Right ventricle myocardium superior (tissue), 1 donor: ENCODE results near the gene RNF166. TPM values are rescaled to one million over a fixed set of nuclear protein-coding genes. Genes with fewer than 3 reads are reported as not detected.
A peak's percentile ranks its signal among the peaks of the same experiment; 100 is the strongest.

Experiments
- ATAC-seq: fragments of 200-7000 bp; cut with Tn5 transposase; one replicate; pipeline ENCODE4 v1.9.1; 2020; ENCODE audit warnings: mild to moderate bottlenecking; ENCODE audit not compliant: poor library complexity
- DNase-seq: peaks from one replicate; pipeline ENCODE4 v3.0.0-alpha.2; 2020
- intact Hi-C: fragments of 100-400 bp; cut with DNase I; formaldehyde crosslinking; loops from one replicate; pipeline ENCODE4 v1.11.2; 2022
- total RNA-seq: library from RNA; stranded (reverse); fragmentation: NEBNext Ultra II Directional; extraction: Animal tissue kit (Norgen Biotek cat#: 25700); gene quantifications from one replicate; pipeline ENCODE4 v1.2.1, GENCODE V29; 2021
- donor health status: DM: no; HTN: yes; CAD: no; lungs with severe emphysema.

The RNF166 gene
- total RNA-seq, 1 donor from 2014 or later = 14.6 TPM

DNA sequence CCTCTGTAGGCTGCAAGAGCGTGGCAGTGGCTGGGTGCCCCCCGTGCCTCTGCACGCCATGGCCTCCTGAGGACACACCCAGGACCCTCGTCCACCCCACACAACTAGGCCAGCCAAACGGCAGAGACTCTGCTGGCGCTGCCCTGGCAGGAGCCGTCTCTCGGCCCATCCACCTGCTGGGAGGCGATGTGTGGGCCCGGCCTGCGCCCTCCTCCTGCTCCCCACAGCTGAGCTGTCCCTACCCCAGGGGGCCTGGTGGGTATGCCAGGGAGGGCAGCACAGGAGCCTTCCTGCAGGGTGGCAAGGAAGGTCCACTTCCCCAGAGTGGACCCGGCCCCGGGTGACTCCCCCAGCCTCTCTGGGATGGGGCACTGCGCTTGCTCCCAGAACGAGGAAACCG, 7.0 kb downstream of the RNF166 start:
- ATAC-seq = no peak
- intact Hi-C loops = no loop called here
- no peak for DNase-seq

DNA sequence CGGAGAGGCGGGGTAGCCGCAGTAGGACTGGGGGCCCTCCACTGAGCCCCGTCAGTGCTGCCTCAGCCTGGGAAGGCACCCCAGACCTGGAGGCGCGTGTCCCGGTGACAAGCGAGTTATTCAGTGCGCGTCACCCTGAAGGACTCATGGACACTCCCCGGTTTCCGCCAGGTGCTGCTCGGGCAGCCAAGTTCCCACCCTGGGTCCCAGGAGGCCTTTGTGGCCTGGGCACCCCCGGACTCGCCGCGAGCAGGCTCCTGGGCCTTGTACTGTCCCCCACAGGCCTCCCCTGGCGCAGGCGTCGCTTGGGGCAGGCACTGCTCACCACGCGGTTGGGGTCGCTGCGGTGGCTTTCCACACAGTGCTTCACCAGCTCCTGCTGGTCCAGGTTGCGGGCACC, 7.6 kb downstream of the RNF166 start:
- intact Hi-C loops = no loop called here
- ATAC-seq = no peak
- DNase-seq = no peak

DNA sequence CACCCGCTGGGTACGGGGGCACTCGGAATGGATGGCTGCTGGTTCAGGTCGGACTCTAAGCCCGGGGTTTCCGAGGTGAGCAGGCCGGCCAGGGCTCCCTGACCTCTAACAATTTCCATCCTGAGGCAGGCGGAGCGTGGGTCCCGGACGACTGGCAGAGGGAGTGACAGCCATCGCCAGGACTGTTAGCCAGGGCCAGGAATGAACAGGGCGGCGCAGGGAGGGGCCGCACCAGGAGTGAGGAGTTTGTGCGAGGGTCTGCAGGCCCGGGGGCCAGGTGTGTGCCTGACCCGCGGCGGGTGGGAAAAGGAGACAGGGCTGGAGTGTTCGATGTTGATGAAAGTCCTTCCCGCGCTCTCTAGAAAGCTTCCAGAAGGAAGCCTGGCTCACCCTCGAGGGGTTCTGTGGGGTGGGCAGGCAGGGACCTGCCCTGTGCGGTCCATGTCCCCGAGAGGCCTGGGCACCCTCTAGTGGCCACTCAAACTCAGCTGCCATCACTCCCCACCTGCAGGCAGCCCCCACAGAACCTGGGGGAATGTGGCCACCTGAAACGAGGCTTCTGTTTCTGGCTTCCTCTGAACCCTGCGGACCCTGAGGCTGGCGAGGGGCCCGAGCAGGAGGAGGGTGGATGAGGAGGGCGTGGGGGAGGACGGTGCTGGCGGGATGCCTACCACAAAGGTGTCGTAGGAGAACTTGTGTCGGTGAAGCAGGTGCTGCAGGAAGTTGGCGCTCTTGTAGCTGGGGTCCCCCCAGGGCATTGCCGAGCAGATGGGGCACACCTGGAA, 8.2 kb downstream of the RNF166 start:
- ATAC-seq (no peak), DNase-seq (no peak)
- intact Hi-C loops = no loop called here

DNA sequence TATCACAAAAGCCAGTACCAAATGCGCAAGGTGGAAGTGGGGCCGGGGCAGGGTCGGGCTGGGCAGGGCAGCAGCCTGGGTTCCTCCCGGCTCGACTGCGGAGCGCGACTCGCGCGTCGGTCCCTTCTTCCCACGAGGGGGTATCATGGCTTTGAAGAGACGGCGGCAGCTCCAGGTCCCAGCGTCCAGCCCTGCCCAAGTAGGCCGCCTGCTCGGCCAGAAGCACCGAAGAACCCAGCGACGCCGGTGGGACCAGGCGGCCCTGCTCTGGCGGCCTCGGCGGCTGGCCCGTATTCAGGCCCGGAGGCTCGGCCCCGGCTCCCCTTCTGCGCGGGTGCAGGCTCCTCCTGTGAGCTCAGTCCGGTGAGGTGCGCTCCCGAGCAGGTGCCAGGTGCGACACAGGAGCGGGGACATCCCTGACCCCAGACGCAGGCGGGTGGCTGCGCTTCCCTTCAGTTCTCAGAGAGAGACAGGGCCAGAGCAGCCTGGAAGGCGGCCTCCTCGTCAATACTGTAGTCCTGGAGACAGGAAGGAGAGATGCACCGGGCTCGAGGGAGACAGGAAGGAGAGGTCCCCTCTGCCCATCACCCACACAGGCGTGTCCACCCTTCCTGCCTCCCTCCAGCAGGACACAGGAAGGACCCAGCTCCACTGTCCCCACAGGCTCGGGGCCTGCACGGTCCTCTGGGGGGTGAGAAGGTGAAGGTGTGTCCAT, 8.9 kb downstream of the RNF166 start:
- ATAC-seq (no peak), DNase-seq (no peak)
- intact Hi-C loops = no loop called here

DNA sequence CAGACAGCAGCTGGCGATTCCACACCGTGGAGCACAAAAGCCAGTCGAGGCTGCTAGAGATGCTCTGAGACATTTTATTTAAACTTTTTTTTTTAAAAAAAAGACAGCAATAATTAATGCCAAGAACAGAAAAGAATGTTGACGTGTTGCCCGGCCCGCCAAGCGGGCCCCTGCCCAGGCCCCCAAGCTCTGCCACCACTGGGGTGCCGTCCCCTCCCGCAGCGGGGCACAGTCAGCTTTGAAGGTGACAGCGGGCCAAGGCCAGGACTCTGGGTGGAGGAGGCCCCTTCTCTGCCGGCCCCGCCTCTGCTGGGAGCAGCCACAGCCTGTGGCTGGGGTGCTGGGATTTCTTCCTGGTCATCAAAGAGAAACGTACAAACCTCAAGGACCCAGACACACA, 9.8 kb downstream of the RNF166 start:
- ATAC-seq (no peak), DNase-seq (no peak)
- intact Hi-C loops = no loop called here

DNA sequence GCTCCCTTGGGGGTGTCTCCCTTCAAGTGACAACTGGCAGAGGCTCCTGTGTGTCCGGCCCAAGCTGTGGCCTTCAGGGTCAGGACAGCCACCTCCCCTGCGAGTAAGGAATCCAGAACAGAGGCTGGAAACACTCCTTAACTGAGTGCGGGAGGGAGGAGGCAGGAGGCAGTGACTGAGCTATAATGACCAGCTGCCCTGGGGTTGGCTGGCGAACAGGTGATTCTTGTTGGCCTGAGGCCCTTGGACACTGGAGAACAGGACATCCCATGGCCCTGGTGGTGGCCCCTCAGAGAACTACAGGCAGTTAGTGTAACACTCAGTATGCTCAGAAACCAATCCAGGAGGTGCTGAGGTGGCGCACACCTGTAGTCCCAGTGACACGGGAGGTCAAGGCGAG, 10.5 kb downstream of the RNF166 start:
- intact Hi-C loops = no loop called here
- no peak for DNase-seq
- ATAC-seq = no peak

DNA sequence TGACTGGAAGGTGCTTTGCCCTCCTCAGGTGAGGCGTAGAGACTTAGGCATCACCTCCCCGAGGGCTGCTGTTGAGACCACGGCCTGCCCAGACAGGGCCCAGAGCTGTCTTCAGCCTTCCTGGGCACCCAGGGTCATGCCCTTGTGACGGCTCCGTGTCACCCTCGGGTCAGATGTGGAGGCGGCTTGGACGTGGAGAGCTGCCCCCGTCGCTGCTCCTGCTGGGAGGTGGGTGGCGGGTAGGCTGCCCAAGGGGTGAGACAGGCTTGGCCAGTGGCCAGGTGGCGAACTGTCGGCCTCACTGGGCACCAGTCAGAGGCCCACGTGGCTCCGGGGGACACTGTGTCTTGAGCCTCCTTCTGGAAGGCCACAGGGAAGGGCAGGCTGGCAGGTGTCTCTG, 11.0 kb downstream of the RNF166 start:
- no peak for ATAC-seq
- intact Hi-C loops = no loop called here
- no peak for DNase-seq

DNA sequence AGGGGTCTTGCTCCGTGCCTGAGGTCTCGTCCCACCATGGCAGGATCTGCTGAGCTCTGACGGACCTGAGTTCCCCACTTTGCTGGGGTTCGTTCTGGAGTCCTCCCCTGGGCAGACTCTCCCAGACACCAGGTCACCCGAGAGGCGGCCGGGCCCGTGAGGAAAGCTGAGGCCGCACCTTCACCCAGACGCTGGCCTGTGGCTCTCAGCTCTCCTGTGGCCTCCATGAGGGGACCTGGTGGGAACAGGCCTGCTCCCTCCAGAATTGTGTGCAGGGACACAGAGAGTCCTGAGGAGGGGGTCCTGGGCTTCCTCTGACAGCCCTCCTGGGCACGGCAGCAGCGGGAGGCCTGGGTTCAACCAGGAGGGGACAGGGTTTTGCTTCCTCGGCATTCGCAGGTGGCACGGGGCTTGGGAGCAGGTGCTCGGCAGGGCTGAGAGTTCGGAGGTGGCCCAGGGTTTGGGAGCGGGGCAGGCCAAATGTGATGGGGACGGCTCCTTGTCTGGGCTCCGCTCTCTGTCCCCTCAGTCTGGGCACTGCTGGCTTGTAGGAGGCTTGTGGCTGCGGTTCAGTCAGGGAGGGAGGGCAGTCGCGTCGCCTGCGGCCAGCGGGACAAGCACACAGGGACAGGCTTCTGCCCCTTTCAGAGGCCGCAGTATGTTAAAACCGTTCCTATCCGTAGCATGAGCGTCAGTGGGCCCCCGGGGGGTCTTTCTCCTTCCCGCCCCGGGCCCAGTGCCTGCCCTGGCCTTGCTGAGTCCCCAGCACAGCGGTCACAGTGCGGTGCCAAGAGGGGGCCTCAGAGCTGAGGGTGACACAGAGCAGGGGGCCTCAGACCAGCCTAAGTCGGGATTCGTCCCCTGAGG, 11.8 kb downstream of the RNF166 start:
- DNase-seq (no peak), ATAC-seq (no peak)
- intact Hi-C loops = no loop called here

DNA sequence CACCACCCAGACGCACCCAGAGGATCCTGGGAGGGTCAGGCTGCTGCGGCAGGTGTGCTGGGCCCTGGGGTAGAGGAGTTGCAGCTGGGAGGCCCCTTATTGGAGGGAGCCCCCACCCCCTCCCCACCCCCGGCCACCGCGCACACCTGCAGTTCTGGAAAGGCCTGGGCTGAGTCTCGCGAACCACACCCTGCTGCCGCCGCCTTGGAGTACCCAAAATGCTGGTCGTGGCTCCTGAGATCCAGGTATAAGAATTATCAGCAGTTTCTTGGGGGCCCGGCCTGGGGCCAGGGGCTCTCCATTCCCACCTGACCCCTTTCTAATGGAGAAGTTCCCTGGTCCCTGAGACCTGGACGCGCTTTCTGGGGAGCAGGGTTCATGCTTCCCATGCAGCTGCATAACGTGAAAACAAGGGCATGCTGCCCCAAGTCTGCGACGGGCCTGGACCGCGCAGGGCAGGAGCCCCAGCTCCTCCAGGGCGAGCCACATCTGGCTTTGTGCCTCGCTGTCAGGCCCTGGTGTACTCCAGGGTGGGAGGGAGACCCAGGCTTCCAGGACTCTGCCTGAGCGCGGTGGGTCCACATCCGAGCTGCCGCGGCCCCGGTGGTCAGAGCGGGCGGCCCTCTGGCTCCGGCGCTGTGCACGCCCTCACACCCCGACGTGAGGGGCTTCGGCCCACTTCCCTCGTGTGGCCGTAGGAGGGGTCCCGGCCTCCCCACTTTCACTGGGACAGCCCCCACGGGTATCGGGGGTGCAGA, 12.6 kb downstream of the RNF166 start:
- DNase-seq (no peak), ATAC-seq (no peak)
- intact Hi-C loops = no loop called here

DNA sequence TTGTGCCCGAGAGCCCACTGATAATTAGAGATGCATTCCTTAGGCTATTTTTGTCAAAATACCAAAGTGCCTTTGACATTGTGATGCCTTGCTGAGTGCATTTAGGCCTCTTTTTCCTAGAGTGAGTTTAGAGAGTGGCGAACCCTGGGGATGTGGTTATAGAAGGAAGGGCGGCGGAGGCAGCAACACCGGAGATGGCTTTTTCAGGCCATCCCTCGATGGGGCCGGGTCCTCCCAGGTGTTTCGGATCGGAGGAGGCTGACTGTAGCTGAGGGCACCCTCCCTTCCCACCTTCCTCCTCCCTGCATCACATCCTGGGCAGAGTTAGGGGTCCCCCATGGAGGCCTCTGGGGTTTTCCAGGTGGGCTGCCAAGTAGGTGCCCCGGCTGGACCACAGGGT, 13.3 kb downstream of the RNF166 start:
- ATAC-seq (no peak), DNase-seq (no peak)
- intact Hi-C loops = no loop called here

DNA sequence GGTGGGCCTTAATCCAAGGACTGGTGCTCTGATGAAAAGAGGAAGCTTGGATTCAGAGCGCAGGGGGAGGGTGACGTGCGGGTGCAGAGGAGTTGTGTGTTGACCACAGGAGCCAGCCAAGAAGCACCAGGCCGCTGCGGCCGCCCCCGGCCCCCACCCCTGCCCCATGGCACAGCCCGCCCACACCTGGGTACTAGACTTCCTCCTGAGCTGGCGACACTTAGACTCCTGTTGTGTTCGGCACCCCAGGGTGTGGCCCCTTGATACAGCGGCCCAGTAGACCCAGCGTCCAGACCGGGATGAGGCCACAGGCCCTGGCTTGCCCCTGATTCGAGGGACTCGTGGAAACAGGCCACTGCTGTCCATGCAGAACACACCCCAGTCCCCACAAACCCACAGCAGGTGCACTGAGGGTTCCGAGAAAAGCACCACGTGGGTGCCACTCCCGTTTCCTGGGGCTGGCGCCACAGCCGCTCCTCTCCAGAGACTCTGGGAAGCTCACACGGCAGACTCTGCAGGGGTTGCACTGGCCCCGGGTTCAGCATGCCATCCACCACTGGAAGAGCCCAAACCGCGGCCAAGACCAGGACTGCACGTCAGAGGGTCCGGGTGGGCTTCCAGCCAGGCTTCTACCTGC, 14.2 kb downstream of the RNF166 start:
- ATAC-seq = no peak
- DNase-seq = peak; percentile 68
- intact Hi-C loops = no loop called here

DNA sequence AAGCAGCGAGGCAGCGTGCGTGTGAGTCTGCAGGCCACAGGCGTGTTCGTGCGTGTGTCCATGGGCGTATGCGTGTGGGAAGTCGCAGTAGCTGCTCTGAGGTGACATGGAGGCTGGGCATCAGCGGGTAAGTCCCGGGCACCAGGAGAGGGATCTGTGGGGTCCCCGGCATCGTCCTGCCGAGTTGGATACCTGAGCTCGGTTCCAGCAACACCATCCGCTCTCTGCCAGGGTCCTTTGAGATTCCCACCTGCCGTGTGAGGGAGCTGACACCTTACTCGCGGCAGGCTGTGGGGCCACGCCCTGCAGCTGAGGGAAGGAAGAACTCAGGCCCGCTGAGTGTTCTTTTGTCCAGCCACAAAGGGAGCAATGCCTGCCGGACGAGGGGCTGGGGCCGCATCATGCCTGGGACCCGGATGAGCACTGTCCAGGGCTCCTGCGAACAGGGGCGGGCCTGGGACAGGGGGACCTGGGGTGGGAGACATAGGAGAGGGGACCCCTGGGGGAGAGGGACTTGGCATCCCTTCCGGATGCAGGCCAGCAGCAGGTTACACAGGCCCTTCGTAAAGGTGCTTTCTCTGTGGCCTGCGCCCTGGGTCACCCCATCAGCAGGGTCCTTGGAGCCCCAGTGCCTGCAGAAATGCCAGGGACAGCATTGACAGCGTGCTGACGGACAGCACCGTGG, 14.9 kb downstream of the RNF166 start:
- no peak for ATAC-seq
- intact Hi-C loops = no loop called here
- no peak for DNase-seq

DNA sequence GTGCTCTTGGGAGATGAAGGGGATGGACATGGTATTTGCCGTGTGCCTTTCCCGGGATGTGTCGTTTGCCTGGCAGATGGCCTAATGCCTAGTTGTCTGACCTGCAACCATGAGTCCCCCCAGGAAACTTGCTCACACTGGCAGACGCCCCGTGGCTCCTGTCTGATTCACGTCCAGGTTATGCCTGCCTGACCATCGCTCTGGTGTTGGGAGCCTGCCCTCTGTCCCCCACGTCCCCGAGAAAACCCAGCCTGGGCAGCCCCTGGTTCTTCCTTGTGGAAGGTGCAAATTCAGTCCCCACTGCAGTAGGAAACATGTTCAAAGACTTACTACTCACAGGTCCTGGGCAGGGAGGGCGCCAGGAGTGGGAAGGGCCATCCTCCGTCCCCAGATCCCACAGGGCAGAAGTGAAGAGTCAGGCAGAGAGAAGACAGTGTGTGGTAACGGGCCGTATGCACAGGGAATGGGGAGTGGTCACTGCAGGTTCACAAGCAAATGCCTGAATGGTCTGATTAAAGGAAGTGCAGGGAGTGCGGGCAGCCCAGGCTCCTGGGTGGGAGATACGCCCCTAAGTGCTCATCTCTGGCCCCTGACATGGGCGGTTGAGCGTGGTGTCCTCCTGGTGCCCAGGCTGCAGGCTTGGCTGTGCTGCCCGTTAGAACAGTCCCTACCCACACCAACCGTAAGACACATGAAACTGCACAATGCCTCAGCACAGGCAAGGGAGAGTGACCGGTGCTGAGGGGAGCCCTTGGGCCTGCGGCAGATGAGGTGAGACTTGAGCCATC, 15.7 kb downstream of the RNF166 start:
- intact Hi-C loops = no loop called here
- ATAC-seq (no peak), DNase-seq (no peak)

DNA sequence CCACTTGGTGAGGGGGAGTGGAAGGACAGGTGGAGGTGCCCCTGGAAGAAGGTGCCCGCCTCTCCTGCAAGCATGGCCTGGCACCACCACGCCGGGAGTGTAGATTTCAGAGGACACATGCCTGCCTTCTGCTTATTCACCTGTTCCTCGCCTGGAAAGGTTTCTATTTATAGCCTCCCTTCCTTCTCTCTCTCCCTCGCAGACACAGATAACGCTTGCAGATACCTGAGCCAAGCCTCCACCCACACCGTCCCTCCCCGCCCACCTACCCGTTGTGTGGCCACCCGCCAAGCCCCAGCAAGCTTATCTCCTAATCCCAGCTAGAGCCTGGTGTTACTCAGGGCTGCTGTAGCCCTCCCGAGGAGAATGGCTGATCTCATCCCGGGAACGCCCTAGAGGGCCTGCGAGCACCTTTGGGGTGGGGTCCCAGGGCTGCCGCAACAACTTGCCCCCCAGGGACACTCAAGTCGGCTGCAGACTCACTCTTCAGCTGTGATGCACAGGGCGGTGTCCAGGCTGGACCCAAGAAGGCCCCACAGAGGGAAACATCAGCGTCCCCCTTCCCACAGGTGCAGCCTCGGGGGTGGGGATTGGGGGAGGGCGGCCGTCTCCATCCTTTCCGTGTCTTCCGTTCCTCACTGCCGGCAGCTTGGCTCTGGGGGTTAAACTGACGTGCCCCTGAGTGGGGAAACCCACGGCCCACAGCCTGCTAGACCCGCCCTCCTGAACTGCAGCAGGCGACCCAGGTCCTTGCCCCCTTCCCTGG, 18.0 kb downstream of the RNF166 start:
- no peak for DNase-seq
- intact Hi-C loops = no loop called here
- no peak for ATAC-seq

DNA sequence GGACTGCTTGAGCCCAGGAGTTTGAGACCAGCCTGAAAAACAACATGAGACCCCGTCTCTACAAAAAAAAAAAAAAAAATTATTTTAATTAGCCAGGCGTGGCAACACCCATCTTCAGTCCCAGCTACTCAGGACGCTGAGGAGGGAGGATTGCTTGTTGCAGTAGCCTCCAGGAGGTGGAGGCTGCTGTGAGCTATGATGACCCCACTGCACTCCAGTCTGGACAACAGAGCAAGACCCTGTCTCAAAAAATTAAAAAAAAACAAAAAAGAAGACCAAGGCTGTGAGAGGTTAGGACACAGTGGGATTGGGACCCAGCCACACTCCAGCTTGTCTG, 18.6 kb downstream of the RNF166 start:
- no peak for ATAC-seq
- no peak for DNase-seq
- intact Hi-C loops = no loop called here

DNA sequence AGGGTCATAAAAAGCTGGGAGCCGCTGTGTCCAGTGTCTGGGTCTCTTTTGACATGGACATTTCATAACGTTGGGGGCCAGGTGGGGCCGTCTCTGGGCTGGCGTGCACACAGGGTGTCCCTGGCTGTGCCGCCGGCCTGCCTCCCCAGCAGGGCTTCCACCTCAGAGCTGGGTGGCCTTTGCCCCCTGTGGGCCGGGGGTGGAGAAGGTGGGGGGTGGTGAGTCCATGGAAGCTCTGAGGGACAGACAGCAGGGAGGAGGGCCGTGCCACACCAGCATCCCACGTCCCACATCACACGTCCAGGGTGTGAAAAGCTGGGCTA, 19.0 kb downstream of the RNF166 start:
- intact Hi-C loops = no loop called here
- DNase-seq = no peak
- no peak for ATAC-seq
